Skin epidermis (tissue), 12 donors: ENCODE results near the gene MAP2K3.

Experiments
- H3K27ac ChIP-seq, 21 experiments: fragments of 200-600 bp; sonication (generic) in 11 of 21; one replicate each; pipeline ENCODE4 v1.5.0; 2020; ENCODE audit warnings: mild to moderate bottlenecking in 3 of 21, inconsistent platforms in 2 of 21, moderate library complexity in 2 of 21
- H3K4me3 ChIP-seq, 7 experiments: fragments of 200-600 bp; sonication (generic) in 2 of 7; one replicate each; pipeline ENCODE4 v1.5.0; 2020; ENCODE audit warnings: inconsistent platforms in 2 of 7, mild to moderate bottlenecking in 2 of 7, moderate library complexity in 1 of 7

The MAP2K3 gene

GRCh38 chr17:21293831-21294210, 9.3 kb downstream of the MAP2K3 start:
- H3K27ac ChIP-seq = no peak overlapping the region

GRCh38 chr17:21294321-21295035, 10.0 kb downstream of the MAP2K3 start:
- no peak overlapping the region for H3K4me3 ChIP-seq
- H3K27ac ChIP-seq = peak overlapping the region in 2 of 21 experiments; percentile 1 to 47

More at GRCh38 chr17:21293831-21294210, 9.3 kb downstream of the MAP2K3 start:
- no peak overlapping the region for H3K4me3 ChIP-seq

- Histone ChIP-seq H3K27ac (peak overlapping the region in 4 of 21 experiments; percentile 1 to 47 (median 20)), H3K4me3 (no peak overlapping the region)
Observed at GRCh38 chr17:21295036-21295952, 10.8 kb downstream of the MAP2K3 start.

GRCh38 chr17:21296097-21297025, 11.8 kb downstream of the MAP2K3 start:
- no peak overlapping the region for H3K4me3 ChIP-seq
- peak overlapping the region in 5 of 21 experiments; percentile 3 to 47 (median 26) for H3K27ac ChIP-seq

- Histone ChIP-seq H3K27ac (peak overlapping the region in 4 of 21 experiments; percentile 4 to 51 (median 16)), H3K4me3 (no peak overlapping the region)
Observed at GRCh38 chr17:21297026-21297520, 12.6 kb downstream of the MAP2K3 start.

- H3K27ac ChIP-seq = peak overlapping the region in 4 of 21 experiments; percentile 4 to 51 (median 6)
- H3K4me3 ChIP-seq = no peak overlapping the region
Observed at GRCh38 chr17:21297597-21297996, 13.1 kb downstream of the MAP2K3 start.

- Histone ChIP-seq H3K27ac (peak overlapping the region in 1 of 21 experiments; percentile 51), H3K4me3 (no peak overlapping the region)
Observed at GRCh38 chr17:21298056-21298982, 13.8 kb downstream of the MAP2K3 start.

GRCh38 chr17:21298983-21299519, 14.5 kb downstream of the MAP2K3 start:
- Histone ChIP-seq H3K4me3 (no peak overlapping the region), H3K27ac (no peak overlapping the region)

- H3K27ac ChIP-seq = no peak overlapping the region
- H3K4me3 ChIP-seq = no peak overlapping the region
Observed at GRCh38 chr17:21299981-21300600, 15.6 kb downstream of the MAP2K3 start.

GRCh38 chr17:21300601-21301571, 16.4 kb downstream of the MAP2K3 start:
- H3K4me3 ChIP-seq = no peak overlapping the region
- H3K27ac ChIP-seq = no peak overlapping the region

- Histone ChIP-seq H3K4me3 (no peak overlapping the region), H3K27ac (no peak overlapping the region)
Observed at GRCh38 chr17:21301593-21302550, 17.4 kb downstream of the MAP2K3 start.

- H3K27ac ChIP-seq = no peak overlapping the region
Observed at GRCh38 chr17:21302711-21303425, 18.4 kb downstream of the MAP2K3 start.

GRCh38 chr17:21303441-21304065, 19.0 kb downstream of the MAP2K3 start:
- Histone ChIP-seq H3K27ac (no peak overlapping the region), H3K4me3 (no peak overlapping the region)

More at GRCh38 chr17:21302711-21303425, 18.4 kb downstream of the MAP2K3 start:
- no peak overlapping the region for H3K4me3 ChIP-seq

GRCh38 chr17:21304091-21304490, 19.6 kb downstream of the MAP2K3 start:
- Histone ChIP-seq H3K27ac (no peak overlapping the region), H3K4me3 (no peak overlapping the region)
